T-helper 2 cell treated with Interferon-gamma antibody and Interleukin-4, amounts not matched to agents 5 μg/mL and 100 μg/mL, for 36 hours (primary cell): ENCODE results near the gene NAA15.
"Not testable (repeated sequence)": the region's sequence is repeated elsewhere in the genome, so short reads cannot be mapped to it uniquely, and the experiment has no call there.

ENCODE experiments used
- DNase-seq: peaks from one replicate; pipeline ENCODE4 v3.0.0; 2021; ENCODE audit warnings: low spot score
- H3K27ac Mint-ChIP-seq: one replicate; pipeline ENCODE4 v1.8.0; 2021; ENCODE audit warnings: mild to moderate bottlenecking, mixed read lengths
- H3K27me3 Mint-ChIP-seq: one replicate; pipeline ENCODE4 v1.8.0; 2021; ENCODE audit warnings: low read depth, mixed read lengths
- H3K36me3 Mint-ChIP-seq: one replicate; pipeline ENCODE4 v1.8.0; 2021; ENCODE audit warnings: low read depth, mixed read lengths
- H3K4me1 Mint-ChIP-seq: one replicate; pipeline ENCODE4 v1.8.0; 2021; ENCODE audit warnings: low read depth, mixed read lengths
- H3K4me3 Mint-ChIP-seq: one replicate; pipeline ENCODE4 v1.8.0; 2022; ENCODE audit warnings: mild to moderate bottlenecking, moderate library complexity, mixed read lengths
- H3K9me3 Mint-ChIP-seq: one replicate; pipeline ENCODE4 v1.8.0; 2021; ENCODE audit warnings: mixed read lengths

NAA15 gene

GRCh38 chr4:139455126-139455538 is 153.8 kb downstream of the NAA15 start:
- Mint-ChIP-seq H3K4me3 (peak overlapping the region; percentile 92), H3K36me3 (peaks cover 15% of the 10 kb centered on the region), H3K4me1 (peaks cover 62% of the 10 kb centered on the region), H3K27me3 (no peaks in the 10 kb centered on the region), H3K27ac (peak overlapping the region; percentile 93), H3K9me3 (no peaks in the 10 kb centered on the region)
- DNase-seq: no peak

DNA sequence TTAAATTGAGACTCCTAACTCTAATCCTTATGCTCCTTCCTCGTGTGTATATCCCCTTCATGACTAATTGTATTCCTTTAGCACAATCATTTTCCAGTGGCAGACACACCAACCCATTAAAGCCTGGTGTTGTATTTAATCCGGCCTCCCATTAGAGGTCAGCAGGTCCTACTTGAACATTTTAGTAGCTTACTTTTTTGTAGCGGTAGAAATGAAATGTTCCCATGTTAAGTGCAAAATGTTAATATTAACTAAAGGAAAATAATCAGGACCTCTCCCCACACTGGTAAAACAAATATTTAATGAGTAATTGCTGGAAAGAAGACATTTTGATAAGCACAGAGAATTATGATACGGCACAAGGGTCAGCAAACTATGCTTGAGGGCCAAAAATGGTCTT is 156.0 kb downstream of the NAA15 start:
- Mint-ChIP-seq H3K4me1 (peaks cover 56% of the 10 kb centered on the region), H3K27ac (no peak overlapping the region), H3K9me3 (no peaks in the 10 kb centered on the region), H3K27me3 (no peaks in the 10 kb centered on the region), H3K36me3 (peaks cover 16% of the 10 kb centered on the region), H3K4me3 (no peak overlapping the region)
- no peak for DNase-seq

DNA sequence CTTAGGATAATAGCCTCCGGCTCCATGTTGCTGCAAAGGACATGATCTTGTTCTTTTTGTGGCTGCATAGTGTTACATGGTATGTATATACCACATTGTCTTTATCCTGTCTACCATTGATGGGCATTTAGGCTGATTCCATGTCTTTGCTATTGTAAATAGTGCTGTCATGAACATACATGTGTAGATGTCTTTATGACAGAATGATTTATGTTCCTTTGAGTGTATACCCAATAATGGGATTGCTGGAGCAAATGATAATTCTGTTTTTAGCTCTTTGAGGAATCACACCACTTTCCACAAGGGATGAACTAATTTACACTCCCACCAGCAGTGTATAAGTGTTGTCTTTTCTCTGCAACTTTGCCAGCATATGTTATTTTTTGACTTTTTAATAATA is 157.2 kb downstream of the NAA15 start:
- Mint-ChIP-seq H3K4me3 (no peak overlapping the region), H3K36me3 (peaks cover 17% of the 10 kb centered on the region), H3K27me3 (no peaks in the 10 kb centered on the region), H3K9me3 (no peaks in the 10 kb centered on the region), H3K4me1 (peaks cover 50% of the 10 kb centered on the region), H3K27ac (no peak overlapping the region)
- no peak for DNase-seq

- no peak for DNase-seq
- peaks cover 22% of the 10 kb centered on the region for H3K36me3 Mint-ChIP-seq
- no peak overlapping the region for H3K27ac Mint-ChIP-seq
- peaks cover 50% of the 10 kb centered on the region for H3K4me1 Mint-ChIP-seq
- H3K27me3 Mint-ChIP-seq: no peaks in the 10 kb centered on the region
- H3K9me3 Mint-ChIP-seq: no peaks in the 10 kb centered on the region
- H3K4me3 Mint-ChIP-seq: no peak overlapping the region
These were observed 157.7 kb downstream of the NAA15 start for GRCh38 chr4:139458999-139459398.

DNA sequence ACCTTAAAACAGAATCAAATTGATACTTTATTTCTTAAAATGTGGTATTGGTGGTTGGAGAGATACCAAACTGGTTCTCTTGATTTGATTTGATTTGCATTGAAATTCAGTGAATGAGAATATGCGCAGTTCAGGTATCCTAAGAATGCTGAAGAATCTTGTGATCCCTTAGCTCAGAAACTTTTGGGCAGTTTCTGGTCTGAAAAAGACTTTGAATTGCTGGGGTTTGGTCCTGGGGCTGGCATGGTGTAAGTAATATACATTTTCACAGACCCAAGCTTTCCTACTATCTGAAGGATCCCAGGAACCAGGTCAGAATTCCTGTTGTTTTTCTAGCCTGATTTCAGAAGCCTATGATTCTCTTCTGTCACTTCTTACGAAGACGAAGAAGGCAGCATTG is 159.3 kb downstream of the NAA15 start:
- no peak overlapping the region for H3K27ac Mint-ChIP-seq
- no peaks in the 10 kb centered on the region for H3K27me3 Mint-ChIP-seq
- H3K4me1 Mint-ChIP-seq: peaks cover 37% of the 10 kb centered on the region
- no peaks in the 10 kb centered on the region for H3K9me3 Mint-ChIP-seq
- peaks cover 22% of the 10 kb centered on the region for H3K36me3 Mint-ChIP-seq
- no peak overlapping the region for H3K4me3 Mint-ChIP-seq
- no peak for DNase-seq

DNA sequence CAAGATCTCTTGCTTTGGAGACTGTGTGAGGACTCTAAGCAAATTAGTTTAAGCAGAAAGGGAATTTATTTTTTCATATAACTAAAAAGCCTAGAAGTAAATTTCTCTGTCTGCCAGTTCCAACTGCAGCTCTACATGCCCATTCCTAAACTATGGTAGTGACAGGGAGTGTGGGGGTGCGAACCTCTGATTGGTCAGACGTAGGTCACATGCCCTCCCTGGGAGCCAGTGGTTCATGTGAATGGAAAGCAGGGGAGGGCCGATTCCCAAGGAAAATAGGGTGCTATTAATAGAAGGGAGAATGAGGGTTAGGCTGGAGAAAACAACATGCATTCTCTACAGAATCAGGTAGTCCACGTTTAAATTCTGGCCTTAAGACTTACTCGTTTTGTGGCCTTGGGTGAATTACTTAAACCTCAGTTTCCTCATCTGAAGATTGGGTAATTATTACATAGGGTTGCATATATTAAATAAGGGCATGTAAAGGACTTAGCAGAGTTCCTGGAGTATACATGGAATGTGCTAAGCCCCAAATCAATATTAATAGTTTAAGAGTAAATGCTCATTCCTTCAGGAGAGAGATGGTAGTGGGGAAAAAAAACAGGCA is 159.8 kb downstream of the NAA15 start:
- no peaks in the 10 kb centered on the region for H3K27me3 Mint-ChIP-seq
- no peaks in the 10 kb centered on the region for H3K9me3 Mint-ChIP-seq
- no peak for DNase-seq
- H3K4me1 Mint-ChIP-seq: peaks cover 32% of the 10 kb centered on the region
- peaks cover 24% of the 10 kb centered on the region for H3K36me3 Mint-ChIP-seq
- no peak overlapping the region for H3K4me3 Mint-ChIP-seq
- H3K27ac Mint-ChIP-seq: no peak overlapping the region

DNA sequence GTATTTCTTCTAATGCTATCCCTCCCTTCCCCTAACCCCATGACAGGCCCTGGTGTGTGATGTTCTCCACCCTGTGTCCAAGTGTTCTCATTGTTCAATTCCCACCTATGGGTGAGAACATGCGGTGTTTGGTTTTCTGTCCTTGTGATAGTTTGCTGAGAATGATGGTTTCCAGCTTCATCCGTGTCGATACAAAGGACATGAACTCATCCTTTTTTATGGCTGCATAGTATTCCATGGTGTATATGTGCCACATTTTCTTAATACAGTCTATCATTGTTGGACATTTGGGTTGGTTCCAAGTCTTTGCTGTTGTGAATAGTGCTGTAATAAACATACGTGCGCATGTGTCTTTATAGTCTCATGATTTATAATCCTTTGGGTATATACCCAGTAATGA is 163.2 kb downstream of the NAA15 start:
- not testable (repeated sequence) for H3K4me1 Mint-ChIP-seq, H3K27ac Mint-ChIP-seq, H3K27me3 Mint-ChIP-seq, H3K4me3 Mint-ChIP-seq, DNase-seq
- Mint-ChIP-seq H3K36me3 (peaks cover 30% of the 10 kb centered on the region), H3K9me3 (peaks cover 15% of the 10 kb centered on the region)

DNA sequence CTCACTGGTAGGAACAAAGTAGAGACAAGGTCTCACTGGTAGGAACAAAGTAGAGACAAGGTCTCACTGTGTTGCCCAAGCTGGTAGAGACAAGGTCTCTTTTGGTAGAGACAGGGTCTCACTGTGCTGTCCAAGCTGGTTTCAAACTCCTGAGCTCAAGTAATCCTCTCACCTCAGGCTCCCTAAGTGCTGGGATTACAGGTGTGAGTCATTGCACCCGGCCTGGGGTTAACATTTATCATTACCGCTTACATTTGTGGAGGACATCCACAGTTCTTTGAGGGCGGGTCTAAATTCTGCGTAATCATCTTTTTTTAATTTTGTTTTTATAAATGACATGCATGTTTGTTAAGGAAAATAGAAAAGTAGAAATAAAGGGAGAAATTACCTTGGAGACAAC is 164.6 kb downstream of the NAA15 start:
- no peak overlapping the region for H3K27ac Mint-ChIP-seq
- no peak overlapping the region for H3K4me3 Mint-ChIP-seq
- H3K4me1 Mint-ChIP-seq: no peaks in the 10 kb centered on the region
- DNase-seq: no peak
- peaks cover 15% of the 10 kb centered on the region for H3K9me3 Mint-ChIP-seq
- peaks cover 34% of the 10 kb centered on the region for H3K36me3 Mint-ChIP-seq
- no peaks in the 10 kb centered on the region for H3K27me3 Mint-ChIP-seq

- not testable (repeated sequence) for H3K4me3 Mint-ChIP-seq
These were observed 167.5 kb downstream of the NAA15 start for GRCh38 chr4:139468756-139469155.

DNA sequence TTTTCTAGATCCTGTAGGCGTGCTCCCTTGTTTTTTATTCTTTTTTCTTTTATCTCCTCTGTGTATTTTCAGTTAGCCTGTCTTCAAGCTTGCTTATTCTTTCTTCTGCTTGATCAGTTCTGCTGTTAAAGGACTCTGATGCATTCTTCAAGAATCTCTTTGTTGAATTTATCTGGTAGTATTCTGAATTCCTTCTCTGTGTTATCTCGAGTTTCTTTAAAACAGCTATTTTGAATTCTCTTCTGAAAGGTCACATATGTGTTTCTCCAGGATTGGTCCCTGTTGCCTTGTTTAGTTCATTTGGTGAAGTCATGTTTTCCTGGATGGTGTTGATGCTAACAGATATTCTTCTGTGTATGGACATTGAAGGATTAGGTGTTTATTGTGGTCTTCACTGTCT is 167.9 kb downstream of the NAA15 start:
- Mint-ChIP-seq H3K9me3 (peaks cover 31% of the 10 kb centered on the region), H3K4me3 (no peak overlapping the region), H3K36me3 (peaks cover 44% of the 10 kb centered on the region), H3K27ac (no peak overlapping the region), H3K4me1 (no peaks in the 10 kb centered on the region), H3K27me3 (no peaks in the 10 kb centered on the region)
- DNase-seq: no peak

More at GRCh38 chr4:139468756-139469155, 167.5 kb downstream of the NAA15 start:
- H3K27ac Mint-ChIP-seq, H3K4me1 Mint-ChIP-seq, H3K27me3 Mint-ChIP-seq, DNase-seq: not testable (repeated sequence)
- H3K9me3 Mint-ChIP-seq: peaks cover 31% of the 10 kb centered on the region
- peaks cover 48% of the 10 kb centered on the region for H3K36me3 Mint-ChIP-seq
